Stimulated activated naive B cell treated with anti-CD40 and anti-IgM and Interleukin-4, amounts not matched to agents 10 μg/mL and 1 μg/mL and 100 μg/mL, for 72 hours (primary cell): ENCODE data around the gene GALNT1.

Experiments used
- ATAC-seq, 2 donors: fragments of 150-1000 bp; cut with Tn5 transposase; replicated peaks; 2 replicates each; pipeline ENCODE4 v1.10.0; 2021; ENCODE audit warnings: moderate library complexity in 1 of 2
- DNase-seq: peaks from one replicate; pipeline ENCODE4 v3.0.0; 2021
- H3K27ac Mint-ChIP-seq: one replicate; pipeline ENCODE4 v1.8.0; 2022; ENCODE audit warnings: mild to moderate bottlenecking, mixed read lengths
- H3K27me3 Mint-ChIP-seq, 2 donors: one replicate each; pipeline ENCODE4 v1.8.0; 2022; ENCODE audit warnings: mixed read lengths in 2 of 2
- H3K36me3 Mint-ChIP-seq, 2 donors: one replicate each; pipeline ENCODE4 v1.8.0; 2022; ENCODE audit warnings: mixed read lengths in 2 of 2, mild to moderate bottlenecking in 1 of 2
- H3K4me1 Mint-ChIP-seq, 2 donors: one replicate each; pipeline ENCODE4 v1.8.0; 2022; ENCODE audit warnings: mixed read lengths in 2 of 2, mild to moderate bottlenecking in 1 of 2
- H3K4me3 Mint-ChIP-seq, 2 donors: one replicate each; pipeline ENCODE4 v1.8.0; 2022; ENCODE audit warnings: mild to moderate bottlenecking in 2 of 2, mixed read lengths in 2 of 2, moderate library complexity in 1 of 2
- H3K9me3 Mint-ChIP-seq, 2 donors: one replicate each; pipeline ENCODE4 v1.8.0; 2022; ENCODE audit warnings: mixed read lengths in 2 of 2, mild to moderate bottlenecking in 1 of 2

Gene GALNT1

DNA sequence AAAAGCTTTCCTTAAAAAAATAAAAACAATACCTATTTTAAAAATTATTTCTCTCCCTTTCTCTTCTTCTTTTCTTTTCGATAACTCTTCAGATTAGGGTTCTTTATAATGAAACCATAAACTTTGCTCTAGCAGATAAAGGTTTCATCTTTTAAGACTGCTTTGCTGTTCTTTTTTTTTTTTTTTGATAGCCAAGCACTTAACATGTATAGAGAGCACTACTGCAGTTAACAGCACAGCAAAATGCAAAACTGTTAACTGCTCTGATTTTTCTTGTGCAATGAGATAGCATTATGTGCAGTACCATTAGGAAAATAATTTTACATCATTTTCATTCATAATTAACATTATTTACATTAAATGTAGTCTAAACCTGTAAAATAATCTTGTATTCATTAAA, 36.3 kb downstream of the GALNT1 start:
- Mint-ChIP-seq H3K4me1 (peaks cover 18 to 29% of the 10 kb centered on the region in 2 donors), H3K4me3 (no peak overlapping the region)

DNA sequence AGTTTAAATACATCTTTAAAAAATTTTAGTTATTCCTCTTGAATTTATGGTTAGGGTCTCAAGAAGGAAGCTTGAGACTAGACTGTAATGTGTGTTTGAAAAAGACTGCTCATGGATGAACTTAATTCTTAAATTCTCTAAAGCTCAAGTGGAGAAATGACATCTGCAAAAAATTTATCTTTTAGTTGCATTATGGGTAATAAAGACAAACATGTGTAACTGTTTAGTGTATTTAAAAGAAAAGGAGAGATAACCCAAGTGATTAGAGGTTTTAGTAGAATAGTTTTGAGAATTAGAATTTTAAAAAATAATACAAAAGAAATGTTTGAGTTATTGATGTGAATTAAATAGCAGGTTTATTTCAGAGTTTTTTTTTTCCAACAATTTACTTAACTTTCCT, 36.7 kb downstream of the GALNT1 start:
- DNase-seq (no peak), ATAC-seq (no peak)
- Mint-ChIP-seq H3K9me3 (no peaks in the 10 kb centered on the region), H3K27ac (no peak overlapping the region), H3K27me3 (no peaks in the 10 kb centered on the region), H3K4me3 (no peak overlapping the region), H3K4me1 (peaks cover 19 to 29% of the 10 kb centered on the region in 2 donors), H3K36me3 (peaks cover 4 to 15% of the 10 kb centered on the region in 2 donors)

More for the DNA sequence above, 36.3 kb downstream of the GALNT1 start:
- Mint-ChIP-seq H3K27ac (no peak overlapping the region), H3K36me3 (peaks cover 6 to 15% of the 10 kb centered on the region in 2 donors), H3K27me3 (no peaks in the 10 kb centered on the region), H3K9me3 (no peaks in the 10 kb centered on the region)
- DNase-seq (no peak), ATAC-seq (no peak)

DNA sequence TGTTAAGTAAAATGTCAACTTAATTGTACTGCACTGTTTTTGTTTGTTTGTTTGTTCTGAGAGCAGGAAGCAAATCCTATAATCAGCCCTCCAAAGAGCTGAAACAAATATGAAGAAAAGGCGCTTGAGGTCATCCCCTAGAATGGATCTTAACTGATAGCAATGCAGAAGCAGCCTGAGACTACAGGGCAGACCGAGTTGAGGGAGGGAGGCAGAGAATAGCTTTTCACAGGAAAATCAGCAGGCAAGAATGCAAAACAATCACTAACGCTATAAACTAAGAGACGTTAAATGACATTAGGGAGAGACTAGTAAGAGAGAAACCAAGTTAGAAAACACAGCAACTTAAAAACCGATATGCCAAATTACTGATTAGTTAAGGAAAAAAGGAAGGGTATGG, 37.2 kb downstream of the GALNT1 start:
- ATAC-seq = no peak
- Mint-ChIP-seq H3K4me3 (no peak overlapping the region), H3K27ac (no peak overlapping the region), H3K4me1 (peaks cover 21 to 33% of the 10 kb centered on the region in 2 donors), H3K36me3 (peaks cover 4 to 14% of the 10 kb centered on the region in 2 donors), H3K9me3 (no peaks in the 10 kb centered on the region), H3K27me3 (no peaks in the 10 kb centered on the region)
- no peak for DNase-seq

DNA sequence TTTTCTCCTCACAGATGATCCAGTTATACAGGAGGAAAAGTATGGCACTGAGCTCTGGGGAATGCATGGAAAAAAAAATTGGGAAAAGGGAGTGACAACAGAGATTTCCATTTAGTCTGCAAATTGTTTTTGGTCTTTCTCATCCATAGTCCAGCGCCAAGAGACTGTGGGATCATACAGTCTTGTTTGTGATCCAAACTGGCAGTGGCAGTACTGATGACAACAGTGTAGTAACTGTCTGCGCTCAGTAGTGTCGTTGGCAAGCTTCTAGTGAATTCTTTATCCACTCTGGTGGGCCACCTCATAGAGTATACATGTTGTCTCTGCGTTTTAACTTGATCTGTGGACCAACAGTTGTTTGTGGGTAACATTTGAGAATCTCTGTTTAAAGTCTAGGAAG, 37.9 kb downstream of the GALNT1 start:
- no peak overlapping the region for H3K27ac Mint-ChIP-seq
- H3K36me3 Mint-ChIP-seq = peaks cover 9 to 12% of the 10 kb centered on the region in 2 donors
- no peaks in the 10 kb centered on the region for H3K9me3 Mint-ChIP-seq
- H3K27me3 Mint-ChIP-seq = no peaks in the 10 kb centered on the region
- no peak for ATAC-seq
- H3K4me3 Mint-ChIP-seq = no peak overlapping the region
- DNase-seq = no peak
- H3K4me1 Mint-ChIP-seq = peaks cover 27 to 40% of the 10 kb centered on the region in 2 donors

DNA sequence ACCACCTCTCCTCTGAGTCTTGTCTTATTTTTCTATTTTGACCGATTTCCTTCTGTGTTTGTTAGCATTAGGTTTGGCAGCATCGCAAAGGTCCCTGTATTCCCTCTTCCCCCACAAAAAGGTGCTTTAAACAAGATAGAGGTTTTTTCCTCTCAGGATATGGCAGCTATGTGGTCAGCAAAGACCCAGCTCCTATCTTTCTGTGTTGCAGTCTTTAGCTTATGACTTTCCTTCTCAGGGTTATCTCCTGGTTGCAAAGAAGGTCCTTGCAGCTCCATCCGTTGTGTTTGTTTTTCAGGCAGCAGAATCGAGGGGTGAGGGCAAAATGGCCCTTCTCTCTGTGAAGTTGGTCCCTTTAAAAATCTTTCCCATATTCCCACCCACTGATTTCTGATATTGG, 38.4 kb downstream of the GALNT1 start:
- Mint-ChIP-seq H3K27ac (no peak overlapping the region), H3K4me1 (peaks cover 28 to 41% of the 10 kb centered on the region in 2 donors)
- DNase-seq = no peak

DNA sequence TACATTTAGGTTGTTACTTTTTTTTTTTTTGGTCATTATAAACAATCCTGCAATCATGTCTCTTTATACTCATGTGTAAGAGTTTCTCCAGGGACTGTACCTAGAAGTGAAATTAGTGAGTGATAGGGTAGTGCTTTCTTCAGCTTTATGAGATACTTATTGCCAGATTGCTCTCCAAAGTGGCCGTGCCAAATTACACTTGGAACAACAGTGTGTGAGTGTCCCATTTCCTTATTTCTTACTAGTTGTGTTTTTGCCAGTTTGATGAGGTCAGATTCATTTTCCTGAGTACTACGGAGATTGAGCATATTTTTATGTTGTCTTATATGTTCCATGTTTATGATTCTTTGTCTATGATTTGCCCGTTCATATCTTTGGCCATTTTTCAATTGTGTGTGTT, 39.2 kb downstream of the GALNT1 start:
- DNase-seq (no peak), ATAC-seq (no peak)
- no peaks in the 10 kb centered on the region for H3K9me3 Mint-ChIP-seq
- H3K36me3 Mint-ChIP-seq = peaks cover 17 to 19% of the 10 kb centered on the region in 2 donors
- no peaks in the 10 kb centered on the region for H3K27me3 Mint-ChIP-seq
- H3K27ac Mint-ChIP-seq = no peak overlapping the region
- no peak overlapping the region for H3K4me3 Mint-ChIP-seq
- peaks cover 30 to 42% of the 10 kb centered on the region in 2 donors for H3K4me1 Mint-ChIP-seq

More for the DNA sequence above, 38.4 kb downstream of the GALNT1 start:
- ATAC-seq = no peak
- H3K9me3 Mint-ChIP-seq = no peaks in the 10 kb centered on the region
- H3K27me3 Mint-ChIP-seq = no peaks in the 10 kb centered on the region
- no peak overlapping the region for H3K4me3 Mint-ChIP-seq
- peaks cover 10 to 12% of the 10 kb centered on the region in 2 donors for H3K36me3 Mint-ChIP-seq

DNA sequence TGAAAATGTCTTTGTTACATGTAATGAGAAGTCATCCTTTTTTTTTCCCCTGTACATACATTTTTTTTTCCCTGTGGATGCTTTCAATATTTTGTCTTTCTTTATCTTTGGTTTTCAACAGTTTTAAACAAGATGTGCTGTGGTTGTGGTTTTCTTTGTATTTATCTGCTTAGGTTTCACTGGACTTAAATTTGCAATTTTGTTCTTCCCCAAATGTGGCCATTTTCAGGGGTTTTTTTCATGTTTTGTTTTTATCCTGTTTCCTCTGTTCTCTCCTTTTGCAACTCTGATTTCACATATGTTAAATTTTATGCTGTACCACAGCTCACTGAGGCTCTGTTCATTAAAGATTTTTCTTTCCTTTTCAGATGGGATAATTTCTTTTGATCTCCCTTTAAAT, 41.7 kb downstream of the GALNT1 start:
- no peak overlapping the region for H3K27ac Mint-ChIP-seq
- DNase-seq = no peak
- peaks cover 0 to 6% of the 10 kb centered on the region in 2 donors for H3K9me3 Mint-ChIP-seq
- H3K4me1 Mint-ChIP-seq = peaks cover 34 to 46% of the 10 kb centered on the region in 2 donors
- H3K36me3 Mint-ChIP-seq = peaks cover 36 to 41% of the 10 kb centered on the region in 2 donors
- peak overlapping the region in 1 of 2 donors; percentile 3 for H3K4me3 Mint-ChIP-seq
- H3K27me3 Mint-ChIP-seq = no peaks in the 10 kb centered on the region
- ATAC-seq = no peak

DNA sequence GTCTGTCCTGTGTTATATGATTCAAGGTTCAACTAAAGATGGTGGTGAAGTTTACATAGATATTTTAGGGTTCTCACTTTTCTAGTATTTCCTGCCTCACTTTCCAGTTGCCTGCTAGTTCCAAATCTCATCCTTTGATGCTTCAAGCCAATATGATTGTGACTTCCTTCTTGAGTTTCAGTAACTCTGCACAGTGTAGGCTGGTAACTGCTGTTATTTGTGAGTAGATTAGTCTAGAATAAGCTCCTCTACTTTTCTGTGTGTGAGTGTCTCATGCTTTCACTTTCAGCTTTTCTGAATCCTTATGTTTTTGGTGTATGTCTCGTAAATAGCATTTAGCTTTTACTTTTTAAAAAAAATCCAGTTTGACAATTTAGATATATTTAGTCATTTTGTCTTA, 42.6 kb downstream of the GALNT1 start:
- DNase-seq (no peak), ATAC-seq (peak; percentile 45 to 64)
- H3K36me3 Mint-ChIP-seq = peaks cover 42 to 50% of the 10 kb centered on the region in 2 donors
- H3K27me3 Mint-ChIP-seq = no peaks in the 10 kb centered on the region
- peaks cover 33 to 46% of the 10 kb centered on the region in 2 donors for H3K4me1 Mint-ChIP-seq
- H3K4me3 Mint-ChIP-seq = peak overlapping the region in 1 of 2 donors; percentile 9
- no peak overlapping the region for H3K27ac Mint-ChIP-seq
- H3K9me3 Mint-ChIP-seq = peaks cover 0 to 8% of the 10 kb centered on the region in 2 donors

DNA sequence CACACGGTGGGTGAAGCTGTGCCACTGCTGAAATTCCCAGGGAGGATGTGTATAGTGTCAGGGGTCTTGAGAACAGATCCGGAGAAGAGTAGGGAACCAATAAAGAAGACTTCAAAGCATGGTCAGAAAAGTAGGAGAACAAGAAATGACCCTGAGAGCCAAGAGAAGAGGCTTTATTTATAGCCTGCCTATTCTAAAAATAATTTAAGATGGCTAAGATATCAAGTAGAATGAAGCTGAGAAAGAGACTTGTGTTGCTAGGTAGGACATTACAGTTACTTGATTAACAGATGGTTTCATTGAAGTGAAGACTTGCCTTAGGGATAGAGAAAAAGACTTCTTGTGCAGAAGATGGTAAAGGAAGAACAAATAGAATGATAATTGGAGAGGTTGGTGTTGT, 43.7 kb downstream of the GALNT1 start:
- peaks cover 30 to 50% of the 10 kb centered on the region in 2 donors for H3K4me1 Mint-ChIP-seq
- H3K27ac Mint-ChIP-seq = no peak overlapping the region
- no peak overlapping the region for H3K4me3 Mint-ChIP-seq

DNA sequence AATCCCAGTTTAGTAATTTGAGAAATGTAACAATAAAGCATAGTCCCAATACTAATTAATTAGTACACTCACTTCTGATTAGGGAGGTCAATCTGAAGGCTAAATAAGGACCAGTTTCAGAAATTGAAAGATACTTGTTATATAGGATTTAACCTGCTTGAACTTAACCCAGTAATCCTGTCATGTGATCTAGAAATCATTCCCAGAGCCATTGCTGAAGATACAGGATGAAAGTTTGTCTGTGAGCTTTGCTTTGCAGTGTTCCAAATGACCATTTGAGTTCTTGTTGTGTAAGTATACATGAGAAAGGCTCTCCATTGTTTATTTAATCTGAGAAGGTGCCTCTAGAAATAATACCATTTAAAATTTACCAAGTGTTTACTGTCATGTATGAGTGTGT, 52.2 kb downstream of the GALNT1 start:
- no peak overlapping the region for H3K27ac Mint-ChIP-seq
- H3K27me3 Mint-ChIP-seq = no peaks in the 10 kb centered on the region
- no peak overlapping the region for H3K4me3 Mint-ChIP-seq
- DNase-seq = no peak
- peaks cover 6 to 9% of the 10 kb centered on the region in 2 donors for H3K4me1 Mint-ChIP-seq
- peaks cover 8 to 16% of the 10 kb centered on the region in 2 donors for H3K9me3 Mint-ChIP-seq
- H3K36me3 Mint-ChIP-seq = peaks cover 15 to 32% of the 10 kb centered on the region in 2 donors
- no peak for ATAC-seq

More for the DNA sequence above, 43.7 kb downstream of the GALNT1 start:
- no peak for ATAC-seq
- H3K36me3 Mint-ChIP-seq = peaks cover 44 to 53% of the 10 kb centered on the region in 2 donors
- H3K27me3 Mint-ChIP-seq = no peaks in the 10 kb centered on the region
- no peak for DNase-seq
- H3K9me3 Mint-ChIP-seq = peaks cover 2 to 10% of the 10 kb centered on the region in 2 donors

DNA sequence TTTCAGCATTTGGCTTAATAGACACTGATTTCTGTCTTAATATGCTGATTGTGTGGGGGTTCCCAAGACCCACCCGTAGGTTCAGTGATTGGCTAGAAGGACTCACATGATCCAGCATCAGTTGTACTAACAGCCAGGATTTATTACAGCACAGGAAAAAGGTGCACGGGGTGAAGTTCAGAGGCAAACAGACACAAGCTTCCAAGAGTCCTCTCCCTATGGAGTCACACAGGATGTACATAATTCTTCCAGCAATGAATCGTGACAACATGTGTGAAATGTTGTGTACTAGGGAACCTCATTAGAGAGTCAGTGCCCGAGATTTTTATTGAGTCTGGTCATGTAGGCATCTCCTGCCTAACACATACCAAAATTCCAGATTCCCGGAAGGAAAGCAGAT, 52.8 kb downstream of the GALNT1 start:
- Mint-ChIP-seq H3K36me3 (peaks cover 18 to 31% of the 10 kb centered on the region in 2 donors), H3K4me1 (peaks cover 6 to 9% of the 10 kb centered on the region in 2 donors), H3K4me3 (no peak overlapping the region), H3K9me3 (peaks cover 8 to 16% of the 10 kb centered on the region in 2 donors), H3K27ac (no peak overlapping the region), H3K27me3 (no peaks in the 10 kb centered on the region)
- ATAC-seq (no peak), DNase-seq (no peak)

DNA sequence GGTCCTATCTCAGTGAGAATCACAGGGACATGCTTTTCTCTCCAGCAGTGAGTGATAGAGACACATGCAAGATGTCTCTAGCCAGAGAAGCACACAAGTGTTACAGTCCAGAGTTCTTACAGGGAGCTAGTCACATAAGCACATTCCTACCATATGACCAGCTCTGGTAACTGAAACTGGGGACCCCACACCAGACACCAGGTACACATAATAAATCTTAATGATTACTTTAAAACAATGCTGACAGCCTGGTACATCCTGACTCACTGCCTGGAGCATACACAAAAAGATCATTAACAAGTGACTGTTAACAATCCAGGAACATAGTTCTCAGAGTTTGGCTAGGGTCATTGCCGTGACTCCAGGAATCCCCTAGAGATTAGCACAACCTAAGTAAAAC, 53.6 kb downstream of the GALNT1 start:
- no peak overlapping the region for H3K4me3 Mint-ChIP-seq
- peaks cover 14 to 24% of the 10 kb centered on the region in 2 donors for H3K36me3 Mint-ChIP-seq
- no peak for ATAC-seq
- no peak for DNase-seq
- peaks cover 3 to 6% of the 10 kb centered on the region in 2 donors for H3K4me1 Mint-ChIP-seq
- no peaks in the 10 kb centered on the region for H3K27me3 Mint-ChIP-seq
- peaks cover 7 to 15% of the 10 kb centered on the region in 2 donors for H3K9me3 Mint-ChIP-seq
- no peak overlapping the region for H3K27ac Mint-ChIP-seq

DNA sequence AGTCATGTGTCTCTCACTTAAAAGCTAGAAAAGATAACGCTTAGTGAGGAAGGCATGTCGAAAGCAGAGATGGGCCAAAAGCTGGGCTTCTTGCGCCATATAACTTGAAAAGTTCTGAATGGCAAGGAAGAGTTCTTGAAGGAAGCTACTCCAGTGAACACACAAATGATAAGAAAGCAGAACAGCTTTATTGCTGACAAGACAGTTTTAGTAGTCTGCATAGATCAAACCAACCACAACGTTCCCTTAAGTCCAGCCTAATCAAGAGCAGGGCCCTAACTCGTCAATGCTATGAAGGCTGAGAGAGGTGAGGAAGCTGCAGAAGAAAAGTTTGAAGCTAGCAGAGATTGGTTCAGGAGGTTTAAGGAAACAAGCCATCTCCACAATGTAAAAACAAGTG, 55.7 kb downstream of the GALNT1 start:
- no peak for ATAC-seq
- H3K9me3 Mint-ChIP-seq = peaks cover 7 to 14% of the 10 kb centered on the region in 2 donors
- H3K27me3 Mint-ChIP-seq = no peaks in the 10 kb centered on the region
- no peak overlapping the region for H3K4me3 Mint-ChIP-seq
- peaks cover 6 to 8% of the 10 kb centered on the region in 2 donors for H3K4me1 Mint-ChIP-seq
- H3K36me3 Mint-ChIP-seq = peaks cover 16 to 27% of the 10 kb centered on the region in 2 donors
- no peak for DNase-seq
- H3K27ac Mint-ChIP-seq = no peak overlapping the region

DNA sequence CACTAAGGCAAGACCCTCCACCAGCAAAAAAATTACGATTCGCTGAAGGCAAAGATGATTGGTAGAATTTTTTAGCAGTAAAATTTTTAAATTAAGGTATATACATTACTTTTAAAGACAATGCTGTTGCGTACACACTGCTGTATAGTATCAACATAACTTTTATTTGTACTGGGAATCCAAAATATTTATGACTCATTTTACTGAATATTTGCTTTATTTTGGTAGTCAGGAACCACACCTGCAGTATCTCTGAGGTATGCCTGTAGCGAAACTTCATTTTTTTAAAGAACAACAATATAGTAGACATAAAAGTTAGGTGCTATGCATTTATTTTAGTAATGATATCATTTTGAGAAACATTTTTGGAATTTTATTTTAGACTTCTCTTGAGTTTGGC, 57.8 kb downstream of the GALNT1 start:
- Mint-ChIP-seq H3K27ac (no peak overlapping the region), H3K9me3 (peaks cover 7 to 14% of the 10 kb centered on the region in 2 donors), H3K36me3 (peaks cover 19 to 39% of the 10 kb centered on the region in 2 donors), H3K27me3 (no peaks in the 10 kb centered on the region), H3K4me1 (peaks cover 6 to 7% of the 10 kb centered on the region in 2 donors), H3K4me3 (no peak overlapping the region)
- ATAC-seq (no peak), DNase-seq (no peak)

DNA sequence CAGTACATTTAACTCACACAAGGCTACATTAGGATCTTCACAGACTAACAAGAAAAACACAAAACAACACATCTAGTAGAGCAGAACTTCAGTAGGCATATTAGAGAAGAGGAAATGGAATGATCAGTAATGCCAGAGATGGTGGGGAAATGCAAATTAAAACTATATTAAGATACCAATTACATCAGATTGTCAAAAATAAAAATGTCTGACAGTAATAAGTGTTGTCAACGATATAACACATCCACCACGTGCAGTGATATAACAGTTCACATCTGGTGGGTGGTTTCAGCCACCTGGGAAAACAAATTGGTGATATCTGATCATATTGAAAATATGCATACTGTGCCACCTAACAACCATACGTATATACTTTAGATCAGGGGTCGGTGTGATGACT, 59.9 kb downstream of the GALNT1 start:
- Mint-ChIP-seq H3K9me3 (peaks cover 11 to 14% of the 10 kb centered on the region in 2 donors), H3K4me3 (no peak overlapping the region), H3K27me3 (no peaks in the 10 kb centered on the region), H3K4me1 (peaks cover 6 to 10% of the 10 kb centered on the region in 2 donors), H3K36me3 (peaks cover 19 to 46% of the 10 kb centered on the region in 2 donors), H3K27ac (no peak overlapping the region)
- DNase-seq (no peak), ATAC-seq (no peak)
